ENCODE measurements around the gene ZBTB21. TPM values are rescaled to one million over a fixed set of nuclear protein-coding genes. Genes with fewer than 3 reads are reported as not detected.
A peak's percentile ranks its signal among the peaks of the same experiment; 100 is the strongest.

The ZBTB21 gene
- total RNA-seq, 3 donors from 2014 or later = 15.2 to 18.1 (median 16.1) TPM

DNA sequence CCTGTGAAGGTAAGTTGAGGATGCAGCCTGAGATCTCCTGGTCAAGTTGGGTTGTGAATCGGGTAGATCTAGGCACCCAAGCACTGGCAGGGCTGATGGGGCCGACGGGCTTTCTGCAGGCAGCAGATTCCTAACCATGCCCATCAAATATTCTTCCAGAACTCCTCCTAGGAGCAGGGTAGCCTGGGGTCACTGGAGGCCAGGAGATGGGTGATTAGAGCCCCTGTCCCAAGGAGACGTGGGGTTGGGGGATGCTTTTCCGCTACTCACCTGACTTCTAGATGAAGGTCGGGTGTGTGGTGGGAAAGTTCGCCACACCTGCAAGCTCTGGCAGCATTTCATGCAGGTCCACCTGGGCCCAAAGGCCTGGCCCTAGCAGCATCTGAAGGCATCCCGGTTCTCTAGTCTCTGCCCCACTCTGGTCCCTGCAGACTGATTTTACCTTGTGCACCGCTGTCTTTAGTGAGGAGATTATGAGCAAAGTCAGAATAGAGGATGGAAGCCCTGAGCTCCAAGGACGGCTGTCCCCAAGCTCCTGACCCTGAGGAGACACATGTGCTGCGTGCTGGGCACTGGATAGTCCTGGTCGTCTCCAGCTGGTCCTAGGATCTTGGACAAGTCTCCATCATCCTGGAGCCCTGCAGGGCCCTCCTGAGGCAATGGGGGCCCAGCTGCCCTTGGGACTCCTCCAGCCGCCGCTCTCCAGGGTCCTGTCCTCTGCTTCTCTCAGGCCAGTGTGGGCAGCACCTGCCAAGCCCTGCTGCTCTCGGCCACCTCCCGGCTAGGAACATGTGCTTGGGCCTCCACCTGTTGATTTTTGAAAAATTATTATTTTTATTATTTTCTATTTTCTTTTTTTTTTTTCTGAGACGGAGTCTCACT, 34.5 kb downstream of the ZBTB21 start:
- intact Hi-C loops (cut with DNase I; ENCODE audit: low total_unique reads) = no loop called here
- DNase-seq (ENCODE audit: low spot score in 2 of 2) = peak in 1 of 2 donors; percentile 14
- TF ChIP-seq POLR2A (IDR thresholded peaks at IDR 0.05) (no peak), CTCF (IDR thresholded peaks at IDR 0.05) (no peak), POLR2AphosphoS5 (IDR thresholded peaks at IDR 0.05) (no peak)
- H3K4me3 ChIP-seq = no peak overlapping the region
- H3K27ac ChIP-seq = no peak overlapping the region
- no peaks in the 10 kb centered on the region for H3K4me1 ChIP-seq
- H3K9me3 ChIP-seq = no peaks in the 10 kb centered on the region
- H3K27me3 ChIP-seq = no peaks in the 10 kb centered on the region
- no peaks in the 10 kb centered on the region for H3K36me3 ChIP-seq

DNA sequence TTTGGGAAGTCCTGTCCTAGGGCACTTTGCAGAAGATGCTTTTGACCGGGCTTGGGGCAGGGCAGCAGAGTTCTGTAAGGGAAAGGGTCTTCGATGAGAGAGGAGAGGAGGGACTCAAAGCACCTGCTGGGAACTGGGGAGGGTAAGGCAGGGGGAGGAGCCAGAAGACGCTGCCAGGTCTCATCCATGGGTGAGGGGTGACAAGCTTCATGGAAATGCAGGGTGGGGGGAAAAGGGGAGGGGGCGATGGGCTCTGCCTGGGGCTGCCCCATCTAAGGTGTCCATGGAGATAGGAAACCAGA, 35.5 kb downstream of the ZBTB21 start:
- no peak for TF ChIP-seq POLR2A (IDR thresholded peaks at IDR 0.05)
- no peak for TF ChIP-seq POLR2AphosphoS5 (IDR thresholded peaks at IDR 0.05)
- TF ChIP-seq CTCF (IDR thresholded peaks at IDR 0.05) = no peak
- no peaks in the 10 kb centered on the region for H3K4me1 ChIP-seq
- intact Hi-C loops (cut with DNase I; ENCODE audit: low total_unique reads) = no loop called here
- peak in 1 of 2 donors; percentile 6 for DNase-seq (ENCODE audit: low spot score in 2 of 2)
- H3K4me3 ChIP-seq = no peak overlapping the region
- no peaks in the 10 kb centered on the region for H3K36me3 ChIP-seq
- H3K27ac ChIP-seq = no peak overlapping the region
- H3K27me3 ChIP-seq = no peaks in the 10 kb centered on the region
- no peaks in the 10 kb centered on the region for H3K9me3 ChIP-seq

- DNase-seq (ENCODE audit: low spot score in 2 of 2) = peak in 1 of 2 donors; percentile 13
- no peak for TF ChIP-seq CTCF (IDR thresholded peaks at IDR 0.05)
- TF ChIP-seq POLR2A (IDR thresholded peaks at IDR 0.05) = no peak
- no peak for TF ChIP-seq POLR2AphosphoS5 (IDR thresholded peaks at IDR 0.05)
- intact Hi-C loops (cut with DNase I; ENCODE audit: low total_unique reads) = no loop called here
- Histone ChIP-seq H3K9me3 (no peaks in the 10 kb centered on the region), H3K4me3 (no peak overlapping the region), H3K4me1 (no peaks in the 10 kb centered on the region), H3K27me3 (no peaks in the 10 kb centered on the region), H3K27ac (no peak overlapping the region), H3K36me3 (no peaks in the 10 kb centered on the region)
These were observed 36.1 kb downstream of the ZBTB21 start for GRCh38 chr21:41973861-41974751.

DNA sequence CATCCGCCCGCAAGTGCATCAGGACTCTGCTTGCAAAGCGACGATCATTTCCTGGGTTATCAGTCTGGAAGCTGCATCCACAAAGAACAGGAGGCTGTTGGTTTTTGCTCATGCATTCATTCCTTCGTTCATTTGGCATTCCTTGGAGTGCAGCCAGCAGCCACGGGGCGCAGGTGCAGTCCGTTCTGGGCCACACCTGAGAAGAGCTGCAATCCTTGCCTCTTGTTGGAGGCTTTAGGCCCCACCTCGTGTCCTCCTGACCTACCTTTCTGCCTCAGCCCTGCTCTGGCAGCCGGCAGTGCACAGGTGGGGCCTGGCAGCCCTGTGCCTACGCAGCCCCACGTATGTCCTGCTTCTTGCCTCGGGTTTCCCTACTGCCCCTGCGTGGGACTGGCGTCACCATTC, 36.7 kb downstream of the ZBTB21 start:
- H3K27me3 ChIP-seq = no peaks in the 10 kb centered on the region
- peak in 1 of 2 donors; percentile 15 for DNase-seq (ENCODE audit: low spot score in 2 of 2)
- H3K9me3 ChIP-seq = no peaks in the 10 kb centered on the region
- TF ChIP-seq POLR2AphosphoS5 (IDR thresholded peaks at IDR 0.05) = no peak
- no peak for TF ChIP-seq POLR2A (IDR thresholded peaks at IDR 0.05)
- no peak for TF ChIP-seq CTCF (IDR thresholded peaks at IDR 0.05)
- H3K27ac ChIP-seq = no peak overlapping the region
- no peak overlapping the region for H3K4me3 ChIP-seq
- no peaks in the 10 kb centered on the region for H3K36me3 ChIP-seq
- H3K4me1 ChIP-seq = no peaks in the 10 kb centered on the region
- intact Hi-C loops (cut with DNase I; ENCODE audit: low total_unique reads) = no loop called here
